K562 (cell line): Measurements from ENCODE around the gene EPDR1. TPM values are rescaled to one million over a fixed set of nuclear protein-coding genes. Genes with fewer than 3 reads are reported as not detected.

Source experiments
- CHD4 ChIP-seq: fragments of 200-600 bp; sonication (generic); IDR thresholded peaks from 3 replicates; pipeline ENCODE4 v1.6.1; 2012; ENCODE audit warnings: low read depth, mild to moderate bottlenecking, mixed read lengths, low read length, inconsistent platforms; ENCODE audit not compliant: insufficient read depth, insufficient replicate concordance, poor library complexity, severe bottlenecking
- SRSF7 ChIP-seq: fragments of 200-400 bp; formaldehyde crosslinking; optimal IDR thresholded peaks from 2 replicates; pipeline ENCODE3; 2017; ENCODE audit warnings: mild to moderate bottlenecking, low read depth, low read length
- TEAD4 ChIP-seq, 2 experiments: sonication (generic) in 1 of 2; formaldehyde crosslinking in 1 of 2; IDR thresholded peaks; 2 replicates each; pipeline versions ENCODE4 v1.6.1 to v1.8.0; 2012 to 2022; ENCODE audit warnings: borderline replicate concordance in 1 of 2, inconsistent platforms in 1 of 2, low read length in 1 of 2, mild to moderate bottlenecking in 1 of 2, missing genetic modification reagents in 1 of 2
- polyA plus RNA-seq, 8 experiments: library from polyadenylated mRNA; depleted of rRNA in 4 of 8; stranded (reverse) in 5 of 8; unstranded in 3 of 8; fragments of >200 nt; fragmentation: Nextera tagmentation in 2 of 8; fragmentation: Illumina TruSeq in 1 of 8; extraction: Ambion mirVana in 2 of 8; extraction: Trizol in 1 of 8; gene quantifications; 2 replicates each; pipeline versions ENCODE4 v1.2.1 to v1.2.3, GENCODE V29; 2011 to 2014; ENCODE audit warnings: inconsistent platforms in 1 of 8, missing spikeins in 1 of 8
- total RNA-seq, 7 experiments: library from RNA; depleted of rRNA in 6 of 7; stranded (reverse); fragments of >200 nt in 6 of 7; fragmentation: Illumina TruSeq in 2 of 7; extraction: Trizol in 2 of 7; gene quantifications; 2 replicates each; pipeline versions ENCODE4 v1.2.1 to v1.2.3, GENCODE V29; 2011 to 2021; ENCODE audit warnings: low replicate concordance in 1 of 7
- TF ChIP-seq, protein P1 (sequence below): fragments of 250-450 bp; sonication (Bioruptor Pico); IDR thresholded peaks from 2 replicates; pipeline ENCODE4 v1.4.0; 2020; ENCODE audit warnings: mild to moderate bottlenecking, moderate library complexity
- TF ChIP-seq, protein P2 (sequence below), 2 experiments: fragments of 450-650 bp; IDR thresholded peaks; 2 replicates each; pipeline ENCODE4 v1.6.1; 2016; ENCODE audit warnings: mild to moderate bottlenecking in 2 of 2, borderline replicate concordance in 1 of 2, low read depth in 1 of 2, moderate library complexity in 1 of 2

The EPDR1 gene
- total and polyA plus RNA-seq, 9 of the 15 experiments (the other 6 are each of a cell fraction or from before 2014, with no cell fraction given) = 0.01 to 0.11 TPM; not detected in 7

DNA sequence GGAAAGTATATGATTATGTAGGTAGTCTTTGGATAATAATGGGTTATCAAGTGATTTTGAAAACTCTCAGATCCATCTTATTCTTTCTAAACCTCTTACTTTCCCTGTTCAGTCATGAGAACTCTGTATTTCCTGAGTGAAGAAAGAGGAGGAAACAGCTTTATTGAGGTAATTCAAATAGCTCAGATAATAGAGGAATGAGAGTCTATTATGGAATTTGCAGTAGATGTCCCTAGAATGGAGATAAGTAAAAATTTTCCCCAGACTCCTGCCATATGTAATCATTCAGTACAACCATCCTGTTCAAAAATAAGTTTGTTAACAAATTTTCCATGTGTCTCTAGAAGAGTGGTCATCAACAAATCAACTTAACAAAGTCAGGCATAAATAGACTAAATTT is 36.4 kb downstream of the EPDR1 start (continued):
- TF ChIP-seq, protein P1, sequence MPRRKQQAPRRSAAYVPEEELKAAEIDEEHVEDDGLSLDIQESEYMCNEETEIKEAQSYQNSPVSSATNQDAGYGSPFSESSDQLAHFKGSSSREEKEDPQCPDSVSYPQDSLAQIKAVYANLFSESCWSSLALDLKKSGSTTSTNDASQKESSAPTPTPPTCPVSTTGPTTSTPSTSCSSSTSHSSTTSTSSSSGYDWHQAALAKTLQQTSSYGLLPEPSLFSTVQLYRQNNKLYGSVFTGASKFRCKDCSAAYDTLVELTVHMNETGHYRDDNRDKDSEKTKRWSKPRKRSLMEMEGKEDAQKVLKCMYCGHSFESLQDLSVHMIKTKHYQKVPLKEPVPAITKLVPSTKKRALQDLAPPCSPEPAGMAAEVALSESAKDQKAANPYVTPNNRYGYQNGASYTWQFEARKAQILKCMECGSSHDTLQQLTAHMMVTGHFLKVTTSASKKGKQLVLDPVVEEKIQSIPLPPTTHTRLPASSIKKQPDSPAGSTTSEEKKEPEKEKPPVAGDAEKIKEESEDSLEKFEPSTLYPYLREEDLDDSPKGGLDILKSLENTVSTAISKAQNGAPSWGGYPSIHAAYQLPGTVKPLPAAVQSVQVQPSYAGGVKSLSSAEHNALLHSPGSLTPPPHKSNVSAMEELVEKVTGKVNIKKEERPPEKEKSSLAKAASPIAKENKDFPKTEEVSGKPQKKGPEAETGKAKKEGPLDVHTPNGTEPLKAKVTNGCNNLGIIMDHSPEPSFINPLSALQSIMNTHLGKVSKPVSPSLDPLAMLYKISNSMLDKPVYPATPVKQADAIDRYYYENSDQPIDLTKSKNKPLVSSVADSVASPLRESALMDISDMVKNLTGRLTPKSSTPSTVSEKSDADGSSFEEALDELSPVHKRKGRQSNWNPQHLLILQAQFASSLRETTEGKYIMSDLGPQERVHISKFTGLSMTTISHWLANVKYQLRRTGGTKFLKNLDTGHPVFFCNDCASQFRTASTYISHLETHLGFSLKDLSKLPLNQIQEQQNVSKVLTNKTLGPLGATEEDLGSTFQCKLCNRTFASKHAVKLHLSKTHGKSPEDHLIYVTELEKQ (CRISPR knock-in tag) = no peak
- no peak for TF ChIP-seq TEAD4 (IDR thresholded peaks at IDR 0.05; ENCODE audit: low read length)
- no peak for TF ChIP-seq TEAD4 (CRISPR knock-in tag; IDR thresholded peaks at IDR 0.05; ENCODE audit: borderline replicate concordance)
- TF ChIP-seq, protein P2, sequence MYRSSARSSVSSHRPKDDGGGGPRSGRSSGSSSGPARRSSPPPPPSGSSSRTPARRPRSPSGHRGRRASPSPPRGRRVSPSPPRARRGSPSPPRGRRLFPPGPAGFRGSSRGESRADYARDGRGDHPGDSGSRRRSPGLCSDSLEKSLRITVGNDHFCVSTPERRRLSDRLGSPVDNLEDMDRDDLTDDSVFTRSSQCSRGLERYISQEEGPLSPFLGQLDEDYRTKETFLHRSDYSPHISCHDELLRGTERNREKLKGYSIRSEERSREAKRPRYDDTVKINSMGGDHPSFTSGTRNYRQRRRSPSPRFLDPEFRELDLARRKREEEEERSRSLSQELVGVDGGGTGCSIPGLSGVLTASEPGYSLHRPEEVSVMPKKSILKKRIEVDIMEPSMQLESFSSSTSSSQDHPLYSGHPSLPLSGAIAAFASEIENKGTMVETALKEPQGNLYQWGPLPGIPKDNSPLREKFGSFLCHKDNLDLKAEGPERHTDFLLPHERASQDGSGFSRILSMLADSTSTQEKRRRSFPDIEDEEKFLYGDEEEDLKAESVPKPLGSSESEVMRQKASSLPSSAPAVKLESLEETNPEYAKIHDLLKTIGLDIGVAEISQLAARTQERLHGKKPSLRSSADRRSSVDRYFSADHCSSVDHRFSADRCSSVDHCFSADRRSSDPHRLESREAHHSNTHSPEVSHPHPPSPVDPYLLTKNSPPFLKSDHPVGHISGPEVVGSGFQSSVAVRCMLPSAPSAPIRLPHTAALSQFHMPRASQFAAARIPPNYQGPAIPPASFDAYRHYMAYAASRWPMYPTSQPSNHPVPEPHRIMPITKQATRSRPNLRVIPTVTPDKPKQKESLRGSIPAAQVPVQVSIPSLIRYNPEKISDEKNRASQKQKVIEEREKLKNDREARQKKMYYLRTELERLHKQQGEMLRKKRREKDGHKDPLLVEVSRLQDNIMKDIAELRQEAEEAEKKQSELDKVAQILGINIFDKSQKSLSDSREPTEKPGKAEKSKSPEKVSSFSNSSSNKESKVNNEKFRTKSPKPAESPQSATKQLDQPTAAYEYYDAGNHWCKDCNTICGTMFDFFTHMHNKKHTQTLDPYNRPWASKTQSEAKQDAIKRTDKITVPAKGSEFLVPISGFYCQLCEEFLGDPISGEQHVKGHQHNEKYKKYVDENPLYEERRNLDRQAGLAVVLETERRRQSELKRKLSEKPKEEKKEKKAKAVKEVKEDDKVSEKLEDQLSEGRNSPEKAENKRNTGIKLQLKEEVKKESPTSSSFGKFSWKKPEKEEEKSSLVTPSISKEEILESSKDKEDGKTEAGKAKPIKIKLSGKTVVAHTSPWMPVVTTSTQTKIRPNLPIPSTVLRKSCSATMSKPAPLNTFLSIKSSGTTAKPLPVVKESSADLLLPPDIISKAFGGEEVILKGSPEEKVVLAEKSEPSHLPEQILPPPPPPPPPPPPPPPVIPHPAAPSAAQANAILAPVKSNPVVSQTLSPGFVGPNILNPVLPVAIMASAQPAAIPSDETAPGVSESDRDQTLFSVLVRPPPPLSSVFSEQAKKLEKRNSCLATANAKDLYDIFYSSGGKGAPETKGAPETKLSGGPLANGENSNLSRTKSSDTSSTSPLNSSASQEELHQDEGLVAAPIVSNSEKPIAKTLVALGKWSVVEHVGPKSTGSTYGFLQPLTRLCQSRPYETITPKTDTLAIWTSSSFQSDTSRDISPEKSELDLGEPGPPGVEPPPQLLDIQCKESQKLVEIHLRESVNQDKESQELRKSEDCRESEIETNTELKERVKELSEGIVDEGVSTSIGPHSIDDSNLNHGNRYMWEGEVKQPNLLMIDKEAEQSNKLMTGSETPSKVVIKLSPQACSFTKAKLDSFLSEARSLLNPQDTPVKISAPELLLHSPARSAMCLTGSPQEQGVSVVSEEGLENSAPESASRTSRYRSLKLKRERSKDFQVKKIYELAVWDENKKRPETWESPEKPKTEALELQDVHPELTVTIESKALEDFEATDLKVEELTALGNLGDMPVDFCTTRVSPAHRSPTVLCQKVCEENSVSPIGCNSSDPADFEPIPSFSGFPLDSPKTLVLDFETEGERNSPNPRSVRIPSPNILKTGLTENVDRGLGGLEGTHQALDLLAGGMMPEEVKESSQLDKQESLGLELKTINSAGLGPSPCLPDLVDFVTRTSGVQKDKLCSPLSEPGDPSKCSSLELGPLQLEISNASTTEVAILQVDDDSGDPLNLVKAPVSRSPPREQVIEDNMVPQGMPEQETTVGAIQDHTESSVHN (IDR thresholded peaks at IDR 0.05; ENCODE audit: borderline replicate concordance in 1 of 2, low read depth in 1 of 2) = no peak
- TF ChIP-seq SRSF7 = no peak
- no peak for TF ChIP-seq CHD4
